ENCODE data around the gene NADSYN1.

- TF ChIP-seq CTCF (conservative IDR thresholded peaks at IDR 0.05 in 1 of 2, IDR thresholded peaks at IDR 0.05 in 1 of 2; ENCODE audit: extremely low read depth in 1 of 2, insufficient read depth in 1 of 2, low read depth in 1 of 2, low read length in 2 of 2) = no peak
- no peak for TF ChIP-seq EZH2 (IDR thresholded peaks at IDR 0.05; ENCODE audit: borderline replicate concordance, low read length)
Measured at GRCh38 chr11:71404209-71404608, 48.8 kb upstream of the NADSYN1 start.

Data from mammary epithelial cell (primary cell).